GM12801 (cell line): ENCODE results near the gene PRXL2A.

Experiments
- TF ChIP-seq, protein P1 (sequence below): IDR thresholded peaks from one replicate; pipeline ENCODE4 v1.5.1; 2011; ENCODE audit warnings: control low read depth; ENCODE audit not compliant: insufficient read length; ENCODE audit errors: extremely low read depth

The PRXL2A gene

DNA sequence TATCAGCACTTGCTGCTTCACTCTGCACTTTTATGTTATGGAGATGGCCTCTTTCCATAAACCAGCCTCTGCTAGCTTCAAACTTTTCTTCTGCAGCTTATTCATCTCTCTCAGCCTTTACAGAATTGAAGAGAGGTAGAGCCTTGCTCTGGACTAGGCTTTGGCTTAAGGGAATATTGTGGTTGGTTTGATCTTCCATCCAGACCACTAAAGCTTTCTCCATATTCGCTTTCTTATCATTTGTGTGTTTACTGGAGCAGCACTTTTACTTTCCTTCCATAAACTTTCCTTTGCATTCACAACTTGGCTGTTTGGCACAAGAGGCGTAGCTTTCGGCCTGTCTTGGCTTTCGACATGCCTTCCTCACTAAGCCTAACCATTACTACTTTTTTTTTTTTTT, 28.2 kb upstream of the PRXL2A start:
- TF ChIP-seq, protein P1, sequence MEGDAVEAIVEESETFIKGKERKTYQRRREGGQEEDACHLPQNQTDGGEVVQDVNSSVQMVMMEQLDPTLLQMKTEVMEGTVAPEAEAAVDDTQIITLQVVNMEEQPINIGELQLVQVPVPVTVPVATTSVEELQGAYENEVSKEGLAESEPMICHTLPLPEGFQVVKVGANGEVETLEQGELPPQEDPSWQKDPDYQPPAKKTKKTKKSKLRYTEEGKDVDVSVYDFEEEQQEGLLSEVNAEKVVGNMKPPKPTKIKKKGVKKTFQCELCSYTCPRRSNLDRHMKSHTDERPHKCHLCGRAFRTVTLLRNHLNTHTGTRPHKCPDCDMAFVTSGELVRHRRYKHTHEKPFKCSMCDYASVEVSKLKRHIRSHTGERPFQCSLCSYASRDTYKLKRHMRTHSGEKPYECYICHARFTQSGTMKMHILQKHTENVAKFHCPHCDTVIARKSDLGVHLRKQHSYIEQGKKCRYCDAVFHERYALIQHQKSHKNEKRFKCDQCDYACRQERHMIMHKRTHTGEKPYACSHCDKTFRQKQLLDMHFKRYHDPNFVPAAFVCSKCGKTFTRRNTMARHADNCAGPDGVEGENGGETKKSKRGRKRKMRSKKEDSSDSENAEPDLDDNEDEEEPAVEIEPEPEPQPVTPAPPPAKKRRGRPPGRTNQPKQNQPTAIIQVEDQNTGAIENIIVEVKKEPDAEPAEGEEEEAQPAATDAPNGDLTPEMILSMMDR = no peak

DNA sequence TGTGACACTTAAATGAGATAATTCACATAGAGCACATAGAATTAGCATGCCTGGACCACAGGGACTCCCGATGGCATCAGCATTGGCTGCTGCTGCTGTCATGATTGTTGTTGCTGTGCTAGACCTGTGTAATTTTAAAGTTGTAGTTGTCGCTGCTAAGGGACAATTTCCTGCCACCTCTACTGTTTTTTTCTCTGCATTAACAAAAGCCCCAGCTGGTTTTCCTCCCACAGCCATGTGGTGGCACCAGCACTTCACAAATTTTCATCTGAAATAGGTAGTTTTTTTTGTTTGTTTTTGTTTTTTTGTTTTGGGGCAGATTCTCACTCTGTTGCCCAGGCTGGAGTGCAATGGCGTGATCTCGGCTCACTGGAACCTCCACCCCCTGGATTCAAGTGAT, 25.4 kb upstream of the PRXL2A start:
- TF ChIP-seq, protein P1 = no peak

DNA sequence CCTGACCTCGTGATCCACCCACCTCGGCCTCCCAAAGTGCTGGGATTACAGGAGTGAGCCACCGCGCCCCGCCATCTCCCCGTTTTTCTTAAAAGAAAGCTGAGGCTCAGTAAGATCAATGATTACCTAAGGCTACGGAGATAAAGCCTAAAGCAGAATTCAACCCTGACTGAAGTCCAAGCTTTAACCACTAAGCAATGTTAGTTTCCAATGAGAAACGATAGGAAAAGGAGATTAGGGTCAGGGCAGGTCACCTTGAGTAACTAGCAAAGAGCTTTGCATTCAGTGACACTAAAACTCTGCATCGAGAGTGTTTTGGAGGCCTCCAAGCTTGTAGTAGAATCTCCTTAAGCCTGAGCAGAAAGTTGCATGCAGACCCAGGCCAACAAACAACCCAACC, 17.6 kb upstream of the PRXL2A start:
- TF ChIP-seq, protein P1 = no peak

DNA sequence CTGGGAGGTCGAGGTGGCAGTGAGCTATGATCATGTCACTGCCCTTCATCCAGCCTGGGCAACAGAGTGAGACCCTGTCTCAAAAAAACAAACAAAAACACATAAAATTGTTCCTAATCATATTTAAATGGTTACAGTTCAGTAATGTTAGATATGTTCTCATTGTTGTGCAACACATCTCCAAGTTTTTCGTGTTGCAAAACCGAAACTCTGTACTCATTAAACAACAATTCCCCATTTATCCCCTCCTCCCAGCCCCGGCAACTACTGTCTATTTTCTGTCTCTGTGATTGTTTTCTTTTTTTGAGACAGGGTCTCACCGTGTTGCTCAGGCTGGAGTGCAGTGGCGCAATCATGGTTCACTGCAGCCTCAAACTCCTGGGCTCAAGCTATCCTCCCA, 16.1 kb upstream of the PRXL2A start:
- TF ChIP-seq, protein P1 = no peak

DNA sequence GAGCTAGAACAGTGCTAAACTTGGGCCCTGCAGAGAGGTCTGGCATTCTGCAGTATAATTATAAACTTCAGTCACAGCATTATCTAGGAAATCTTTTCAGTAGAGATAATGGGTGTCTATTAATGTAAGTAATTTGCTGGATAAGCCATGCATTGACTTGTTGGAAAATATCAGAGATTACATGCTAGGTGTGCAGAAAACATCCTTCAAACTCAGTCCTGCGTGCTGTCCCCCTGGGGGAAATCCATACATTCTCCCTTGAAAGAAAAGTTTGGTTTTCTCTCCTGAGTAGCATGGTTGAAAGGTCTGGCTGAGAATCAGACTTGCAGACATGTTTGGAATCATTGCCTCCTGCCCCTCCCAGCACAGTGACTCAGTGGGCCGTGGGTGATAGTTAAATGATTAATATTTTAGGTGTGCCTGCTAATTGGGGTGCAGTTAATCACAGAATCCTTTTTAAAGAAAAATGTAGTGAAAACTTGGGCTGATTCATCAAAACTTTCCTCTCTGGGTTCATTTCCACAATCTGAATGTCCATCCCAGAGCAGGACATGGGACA, 13.9 kb upstream of the PRXL2A start:
- TF ChIP-seq, protein P1 = no peak

DNA sequence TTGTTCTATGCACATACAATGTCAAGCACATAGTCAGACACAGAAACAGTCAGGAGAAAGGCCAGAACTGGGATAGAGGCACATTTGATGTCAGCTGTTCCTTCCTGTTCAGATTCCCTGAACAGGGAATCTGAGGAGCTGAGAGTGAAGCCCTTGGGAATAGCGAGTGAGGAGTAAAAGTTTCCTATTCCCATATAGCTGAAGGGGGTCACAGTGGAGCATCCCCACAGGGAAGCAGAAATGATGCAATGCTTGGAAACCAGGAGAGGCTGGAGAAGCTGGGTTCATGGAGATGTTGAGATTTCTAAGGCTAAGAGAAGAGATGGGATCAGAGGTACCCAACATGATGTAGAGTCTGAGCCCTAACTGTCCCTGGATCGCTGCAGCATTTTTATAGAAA, 11.3 kb upstream of the PRXL2A start:
- TF ChIP-seq, protein P1 = no peak

DNA sequence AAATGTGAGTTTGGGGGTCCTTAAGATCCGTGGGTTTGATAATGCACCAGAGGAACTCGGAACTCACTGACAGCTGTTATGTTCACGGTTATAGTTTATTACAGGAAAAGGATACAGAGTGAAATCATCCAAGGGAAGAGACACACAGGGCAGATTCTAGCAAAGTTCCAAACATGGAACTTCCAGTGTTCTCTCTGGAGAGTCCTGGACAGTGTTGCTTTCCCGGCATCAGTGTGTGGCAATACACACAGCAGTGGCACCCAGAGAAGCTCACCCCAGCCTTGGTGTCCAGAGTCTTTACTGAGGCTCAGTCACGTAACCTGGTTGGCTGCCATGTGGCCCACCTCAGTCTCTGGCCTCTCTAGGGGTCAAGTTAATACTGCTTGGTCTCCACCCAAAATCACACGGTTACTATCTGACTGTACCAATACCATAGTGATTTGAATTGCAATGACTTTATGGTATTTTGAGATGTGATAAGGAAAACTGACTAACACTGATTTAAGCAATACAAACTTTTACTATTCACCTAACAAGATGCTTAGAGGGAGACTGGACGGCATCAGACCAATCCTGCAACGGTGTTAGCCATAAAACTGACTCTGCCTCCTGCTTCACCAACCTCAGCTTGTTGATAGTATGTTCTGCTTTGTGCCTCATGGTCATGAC, 8.1 kb upstream of the PRXL2A start:
- TF ChIP-seq, protein P1 = no peak
